RPMI7951 (cell line): ENCODE data around the gene GAS2L3. TPM values are rescaled to one million over a fixed set of nuclear protein-coding genes. Genes with fewer than 3 reads are reported as not detected.
"Not testable (repeated sequence)": the region's sequence is repeated elsewhere in the genome, so short reads cannot be mapped to it uniquely, and the experiment has no call there.

ENCODE experiments used
- DNase-seq: peaks from one replicate; pipeline ENCODE4 v3.0.0-alpha.2; 2012; ENCODE audit warnings: low read depth
- total RNA-seq: library from RNA; depleted of rRNA; stranded (reverse); fragments of >200 nt; shearing (Covaris generic); gene quantifications from 2 replicates; pipeline ENCODE4 v1.2.3, GENCODE V29; 2014; rRNA removed

The GAS2L3 gene
- total RNA-seq, result 63.2 and 79.4 TPM in 2 replicates

DNA sequence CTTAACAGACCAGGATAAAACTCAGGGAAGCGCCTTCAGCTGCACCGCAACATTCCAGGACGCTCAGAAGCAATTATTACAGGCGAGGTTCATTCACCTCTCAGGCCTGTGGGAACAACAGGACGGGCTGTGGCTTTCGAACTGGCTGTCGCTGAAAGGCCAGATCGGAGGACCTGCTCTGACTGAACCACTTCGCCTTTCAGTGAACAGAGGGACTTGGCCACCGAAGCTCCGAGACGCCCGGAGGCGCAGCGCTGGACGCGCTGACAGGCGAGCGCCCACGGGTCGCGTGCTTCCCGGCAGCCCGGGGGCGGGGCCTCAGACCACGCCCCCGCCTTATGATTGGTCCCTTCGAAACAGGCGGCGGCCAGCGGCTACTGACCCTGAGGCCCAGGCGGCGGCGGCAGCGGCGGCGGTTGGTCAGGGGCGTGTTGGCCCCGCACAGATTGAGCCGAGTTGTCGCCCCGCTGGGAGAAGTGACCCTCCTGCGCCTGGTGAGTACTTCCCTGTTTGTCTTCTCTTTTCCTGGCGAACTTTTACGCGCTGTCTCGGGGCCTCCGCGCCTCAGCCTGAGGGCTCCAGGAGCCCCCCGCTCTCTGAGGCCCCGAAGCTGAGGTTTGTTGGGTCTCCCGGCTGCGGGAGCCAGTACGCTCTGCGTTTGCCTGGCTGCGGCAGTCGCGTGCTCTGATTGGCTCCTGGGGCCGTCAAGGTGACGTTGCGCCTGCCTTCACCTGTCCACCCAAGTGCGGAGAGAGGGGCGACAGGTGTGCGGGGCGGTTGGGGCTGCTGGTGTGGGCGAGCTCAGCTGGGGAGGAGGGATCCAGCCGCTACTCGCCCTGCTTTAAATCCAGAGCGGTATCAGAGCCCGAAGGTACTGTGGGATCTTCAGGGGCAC is at the start of gene GAS2L3:
Gene GAS2L3 (plus strand): TSS at position 393 of the 895 bp plus-strand sequence. CDS start 21,221 bp downstream, outside the sequence.
- peak; percentile 87 for DNase-seq

DNA sequence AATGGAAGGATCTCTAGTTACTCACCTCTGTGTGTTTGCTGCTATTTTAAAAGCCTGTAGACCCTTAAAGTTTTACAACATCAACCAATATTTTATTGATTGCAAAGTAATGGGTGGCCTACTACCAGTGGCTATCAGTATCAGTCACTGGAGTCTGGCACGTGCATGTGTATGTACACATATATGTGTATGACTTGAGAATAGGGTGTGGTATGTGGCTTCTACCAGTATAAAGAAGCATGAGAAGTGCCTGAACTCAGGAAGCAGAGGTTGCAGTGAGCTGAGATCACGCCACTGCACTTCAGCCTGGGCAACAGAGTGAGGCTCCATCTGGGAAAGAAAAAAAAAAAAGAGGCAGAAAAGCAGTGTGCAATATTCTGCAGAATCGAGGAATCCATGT is 45.5 kb upstream of the GAS2L3 start:
- DNase-seq, result no peak

DNA sequence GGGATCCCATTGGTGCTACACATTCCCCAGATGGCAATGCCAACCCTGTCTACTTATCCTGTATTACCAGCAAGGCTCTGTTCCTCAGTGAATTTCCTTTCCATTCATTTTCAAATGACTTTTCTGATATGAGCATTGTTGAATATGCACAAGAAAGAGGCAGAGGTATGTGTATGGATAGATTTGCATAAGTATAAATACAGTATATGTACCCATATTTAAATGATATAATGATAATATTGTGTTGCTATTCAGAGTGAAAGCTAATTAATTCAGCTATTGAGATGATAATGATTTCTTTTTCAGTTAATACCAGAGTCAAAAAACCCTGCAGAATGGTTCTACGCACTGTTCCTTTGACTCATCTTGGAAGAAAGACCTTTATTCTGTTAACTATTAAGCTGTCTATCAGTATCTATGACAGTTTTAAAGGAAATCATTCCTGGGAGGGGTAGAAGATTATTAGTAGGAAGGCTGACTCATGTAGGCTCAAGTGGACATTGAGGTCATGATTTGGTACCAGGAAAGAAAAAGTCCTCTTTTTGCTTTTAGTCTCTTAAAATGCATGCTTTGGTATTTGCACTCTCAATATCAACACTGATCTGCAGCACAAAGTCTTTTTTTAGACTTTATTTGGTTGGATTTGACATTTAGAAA is 44.9 kb upstream of the GAS2L3 start:
- no peak for DNase-seq

DNA sequence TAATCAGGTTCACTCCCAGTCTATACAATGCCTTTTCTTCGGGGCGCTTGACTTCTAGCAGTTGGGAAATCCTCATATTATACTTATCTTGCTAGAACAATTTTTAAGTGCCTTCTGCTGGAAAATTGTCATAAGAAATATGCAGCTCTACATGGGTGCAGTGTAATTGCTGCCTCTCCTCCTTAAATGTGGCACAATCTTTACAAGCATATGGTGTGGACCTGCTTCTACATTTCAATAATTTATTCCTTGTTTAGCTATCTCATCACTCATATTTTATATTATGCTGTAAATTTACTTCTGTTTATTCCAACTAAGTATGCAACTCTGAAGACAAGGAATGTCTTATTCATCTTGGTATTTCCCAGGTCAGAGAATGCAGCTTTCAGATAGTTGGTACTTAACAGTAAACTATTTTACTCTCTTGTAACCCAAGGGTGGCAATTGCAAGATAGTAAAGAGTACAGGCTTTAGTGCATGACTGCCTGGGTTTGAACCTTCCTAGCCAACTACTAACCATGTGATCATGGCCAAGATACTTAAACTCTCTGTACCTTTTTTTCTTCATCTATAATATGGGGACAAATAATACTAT is 43.6 kb upstream of the GAS2L3 start:
- no peak for DNase-seq

DNA sequence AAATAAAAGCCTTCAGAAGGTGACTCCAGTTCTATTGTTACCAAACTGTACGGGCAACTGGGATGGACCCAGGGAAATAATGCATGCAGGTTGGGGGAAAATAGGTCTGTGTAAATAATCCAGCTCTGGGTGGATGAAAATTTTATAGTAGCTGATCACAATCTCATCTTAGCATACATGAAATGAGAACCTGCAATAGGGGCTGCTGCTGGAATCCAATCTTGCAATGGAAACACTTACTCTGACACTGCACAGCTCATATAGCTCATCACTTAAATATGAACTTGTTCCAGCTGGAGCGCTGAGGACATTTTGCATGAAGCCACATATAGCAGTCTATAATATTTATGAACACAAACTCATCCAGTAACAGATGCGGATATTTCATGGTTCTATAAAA is 40.1 kb upstream of the GAS2L3 start:
- no peak for DNase-seq

DNA sequence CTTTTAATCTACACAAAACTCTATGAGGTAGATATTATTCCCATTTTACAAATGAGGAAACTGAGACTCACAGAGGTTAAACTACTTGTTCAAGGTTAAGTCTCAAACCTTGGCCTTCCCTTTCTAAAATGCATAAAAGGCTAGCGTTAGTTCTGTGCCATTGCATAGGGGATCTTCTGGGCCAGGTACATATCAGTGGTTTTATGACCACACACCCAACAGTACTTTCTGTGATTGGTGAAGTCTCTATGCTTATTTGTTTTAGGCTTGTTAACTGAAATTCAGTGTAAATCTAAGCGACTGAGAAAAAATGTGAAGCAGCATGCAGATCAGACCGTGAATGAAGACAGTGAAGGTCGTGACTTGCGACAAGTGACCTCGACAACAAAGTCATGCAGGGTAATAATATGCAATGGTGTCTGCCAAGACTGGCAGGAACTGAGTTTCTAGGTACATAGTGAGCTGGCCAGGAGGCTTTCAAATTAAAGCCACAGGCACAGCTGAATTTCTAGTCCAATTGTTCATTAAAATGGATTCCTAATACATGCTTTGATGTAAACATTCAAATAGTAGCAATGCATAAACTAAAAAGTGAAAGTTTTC is 38.8 kb upstream of the GAS2L3 start:
- DNase-seq, result no peak

DNA sequence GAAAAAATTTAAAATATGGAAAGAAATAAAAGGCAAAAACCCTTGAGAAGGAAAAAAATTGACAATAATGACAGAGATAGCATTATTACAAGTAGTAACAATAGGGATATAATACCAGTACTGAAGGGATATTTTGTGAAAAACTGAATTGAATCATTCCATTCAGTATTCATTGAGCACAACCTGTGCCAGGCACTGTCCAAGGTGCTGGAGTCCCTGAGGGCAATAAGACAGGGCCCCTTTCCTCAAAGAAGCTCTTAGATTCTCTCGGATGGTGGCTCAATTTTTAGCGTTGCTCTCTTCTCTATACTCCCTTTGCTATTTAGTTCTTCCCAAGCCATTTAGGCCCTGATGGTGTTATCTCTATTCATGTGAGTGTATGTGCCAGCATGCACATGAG is 34.3 kb upstream of the GAS2L3 start:
- no peak for DNase-seq

DNA sequence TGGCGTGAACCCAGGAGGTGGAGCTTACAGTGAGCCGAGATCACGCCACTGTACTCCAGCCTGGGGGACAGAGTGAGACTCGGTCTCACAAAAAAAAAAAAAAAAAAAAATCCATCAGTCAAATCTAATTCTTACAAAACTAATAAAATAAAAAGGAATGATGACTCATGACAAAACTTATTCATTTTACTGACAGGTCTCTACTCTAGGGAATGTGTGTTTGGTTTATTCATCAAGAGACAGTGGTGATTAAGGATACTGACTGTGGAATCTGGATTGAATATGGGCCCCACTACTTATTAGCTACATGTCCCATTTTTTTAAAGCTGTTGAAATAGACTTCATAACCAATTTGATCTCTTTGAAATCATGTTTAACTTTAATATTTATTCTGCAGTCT is 29.3 kb upstream of the GAS2L3 start:
- no peak for DNase-seq

DNA sequence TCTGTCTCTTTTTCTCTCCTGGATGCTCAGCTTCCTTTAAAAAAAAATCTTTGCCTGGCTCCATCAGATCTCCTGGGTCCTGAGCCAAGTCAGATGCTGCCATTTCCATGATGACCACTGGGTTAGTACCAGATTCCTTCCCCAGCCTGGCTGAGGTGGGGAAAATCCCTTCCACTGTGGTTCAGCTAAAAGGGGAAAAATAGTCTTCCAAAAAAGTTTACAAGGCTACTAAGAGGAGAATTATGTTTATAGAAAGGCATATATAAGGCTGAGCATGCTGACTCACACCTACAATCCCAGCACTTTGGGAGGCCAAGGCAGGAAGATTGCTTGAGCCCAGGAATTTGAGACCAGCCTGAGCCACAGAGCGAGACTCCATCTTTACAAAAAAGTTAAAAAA is 28.4 kb upstream of the GAS2L3 start:
- no peak for DNase-seq

DNA sequence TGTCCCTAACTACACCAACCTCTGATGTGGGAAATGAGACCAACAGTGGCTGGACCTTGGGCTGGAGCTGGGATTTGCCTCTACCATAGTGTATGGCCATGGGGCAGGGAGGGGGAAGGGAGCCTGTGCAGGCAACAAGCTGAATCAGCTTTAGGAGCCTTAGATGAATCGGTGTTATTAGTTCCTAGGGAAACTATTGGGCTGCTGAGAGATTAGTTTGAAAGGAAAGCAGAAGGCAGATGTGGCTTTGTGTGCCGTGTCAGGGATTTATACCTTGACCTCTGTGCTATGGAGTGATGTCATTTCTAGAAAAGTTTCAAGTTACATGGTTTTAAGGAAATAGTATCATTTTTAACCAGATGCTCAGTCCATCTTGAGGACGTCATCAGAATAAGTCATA is 19.5 kb upstream of the GAS2L3 start:
- no peak for DNase-seq

DNA sequence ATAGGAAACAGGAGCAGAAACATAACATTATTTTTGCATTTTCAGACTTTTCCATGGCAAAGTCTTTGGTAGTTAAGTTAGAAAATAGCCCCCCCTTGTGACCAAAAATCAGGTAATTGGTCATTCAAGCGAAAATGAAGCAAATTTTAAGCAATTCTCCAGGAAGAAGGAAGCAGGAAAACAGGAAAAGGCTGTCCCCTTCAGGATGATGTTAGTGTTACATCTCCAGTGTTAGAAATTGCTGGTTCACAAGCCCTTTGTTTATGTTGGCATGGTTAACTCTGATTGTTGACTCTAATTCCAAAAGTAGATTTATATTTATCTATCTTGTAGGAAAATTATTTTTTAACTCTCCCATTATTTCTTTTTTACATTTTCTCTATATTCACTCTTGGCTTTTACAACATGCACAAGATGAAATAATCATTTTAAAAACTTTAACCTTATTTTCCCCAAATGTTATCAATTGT is 18.8 kb upstream of the GAS2L3 start:
- DNase-seq, result peak; percentile 74

DNA sequence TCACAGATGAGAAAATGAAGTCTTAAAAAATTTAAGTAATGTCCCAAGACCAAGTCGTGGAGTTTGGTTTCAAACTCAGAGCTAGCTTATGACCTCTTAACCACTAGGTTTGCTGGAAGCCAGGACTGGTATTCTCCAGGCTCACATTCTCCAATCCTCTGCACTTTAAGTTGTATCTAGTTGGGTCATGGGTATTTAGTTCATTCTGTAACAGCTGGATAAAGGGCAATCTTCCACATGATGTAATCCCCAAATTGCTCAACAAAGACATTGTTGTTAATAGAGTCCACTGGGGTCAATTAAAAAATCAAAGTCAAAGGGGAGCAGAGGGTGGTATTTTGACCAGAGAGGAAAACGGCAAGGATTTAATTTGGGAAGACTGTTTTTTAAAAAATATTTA is 17.8 kb upstream of the GAS2L3 start:
- no peak for DNase-seq

DNA sequence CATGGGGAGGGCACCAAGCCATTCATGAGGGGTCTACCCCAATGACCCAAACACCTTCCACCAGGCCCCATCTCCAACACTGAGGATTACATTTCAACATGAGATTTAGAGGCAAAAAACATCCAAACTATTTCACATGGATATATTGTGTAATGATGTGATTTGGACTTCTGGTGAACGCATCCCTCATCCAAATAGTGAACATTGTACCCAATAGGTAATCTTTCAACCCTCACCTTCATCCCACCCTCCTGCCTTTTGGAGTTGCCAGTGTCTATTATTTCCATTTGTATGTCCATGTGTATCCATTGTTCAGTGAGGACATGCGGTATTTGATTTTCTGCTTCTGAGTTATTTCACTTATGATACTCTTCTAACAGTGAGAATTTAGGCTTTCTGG is 16.1 kb upstream of the GAS2L3 start:
- no peak for DNase-seq

DNA sequence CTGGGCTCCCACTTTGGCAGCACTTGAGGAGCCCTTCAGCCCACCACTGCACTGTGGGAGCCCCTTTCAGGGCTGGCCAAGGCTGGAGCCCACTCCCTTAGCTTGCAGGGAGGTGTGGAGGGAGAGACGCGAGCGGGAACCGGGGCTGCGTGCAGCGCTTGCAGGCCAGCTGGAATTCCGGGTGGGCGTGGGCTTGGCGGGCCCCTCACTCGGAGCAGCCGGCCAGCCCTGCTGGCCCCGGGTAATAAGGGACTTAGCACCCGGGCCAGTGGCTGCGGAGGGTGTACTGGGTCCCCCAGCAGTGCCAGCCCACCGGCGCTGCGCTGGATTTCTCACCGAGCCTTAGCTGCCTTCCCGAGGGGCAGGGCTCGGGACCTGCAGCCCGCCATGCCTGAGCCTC is 14.2 kb upstream of the GAS2L3 start:
- not testable (repeated sequence) for DNase-seq

DNA sequence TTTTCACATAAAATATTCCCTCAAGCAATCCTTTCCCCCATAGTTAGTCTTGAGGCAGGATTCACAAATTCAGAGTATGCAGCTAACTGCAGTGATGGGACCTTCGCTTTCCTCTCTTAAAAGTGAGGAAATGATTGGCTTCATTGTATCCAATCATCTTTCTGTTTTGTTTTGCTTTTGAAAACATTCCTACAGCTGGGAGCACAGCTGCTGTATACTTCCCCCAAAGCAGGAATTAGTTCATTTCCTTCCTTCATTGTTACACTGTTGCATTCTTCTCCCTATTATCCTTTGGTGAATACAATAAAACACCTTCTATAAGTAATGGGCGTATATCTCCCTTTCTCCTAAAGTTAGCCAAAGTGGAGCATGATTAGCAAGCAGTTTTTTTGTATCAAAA is 9.4 kb upstream of the GAS2L3 start:
- DNase-seq, result no peak

DNA sequence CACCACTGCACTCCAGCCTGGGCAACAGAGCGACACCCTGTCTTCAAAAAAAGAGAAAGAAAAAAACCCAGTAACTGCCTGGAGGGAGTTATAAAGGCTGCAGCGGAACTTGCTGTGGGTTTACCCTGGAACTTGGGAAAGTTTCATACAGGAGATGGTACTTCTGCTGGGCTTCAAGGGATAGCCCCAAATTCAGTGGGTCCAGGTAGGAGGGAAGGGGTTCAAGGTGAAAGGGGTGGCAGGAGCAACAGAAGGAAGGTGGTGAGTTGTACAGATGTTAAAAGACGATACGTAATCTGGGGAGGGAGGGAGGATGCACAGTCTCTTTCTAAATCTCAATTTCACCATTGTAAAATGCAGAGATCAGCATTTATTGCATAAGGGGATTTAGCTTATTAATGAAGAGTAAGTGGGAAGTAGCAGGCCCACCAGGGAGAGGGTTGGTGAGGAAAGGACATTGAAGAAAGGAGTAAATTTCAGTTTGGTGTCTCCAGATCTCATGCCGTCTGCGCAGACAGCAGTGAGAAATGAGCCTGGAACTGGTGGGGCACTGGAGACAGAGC is 8.5 kb upstream of the GAS2L3 start:
- DNase-seq, result no peak

DNA sequence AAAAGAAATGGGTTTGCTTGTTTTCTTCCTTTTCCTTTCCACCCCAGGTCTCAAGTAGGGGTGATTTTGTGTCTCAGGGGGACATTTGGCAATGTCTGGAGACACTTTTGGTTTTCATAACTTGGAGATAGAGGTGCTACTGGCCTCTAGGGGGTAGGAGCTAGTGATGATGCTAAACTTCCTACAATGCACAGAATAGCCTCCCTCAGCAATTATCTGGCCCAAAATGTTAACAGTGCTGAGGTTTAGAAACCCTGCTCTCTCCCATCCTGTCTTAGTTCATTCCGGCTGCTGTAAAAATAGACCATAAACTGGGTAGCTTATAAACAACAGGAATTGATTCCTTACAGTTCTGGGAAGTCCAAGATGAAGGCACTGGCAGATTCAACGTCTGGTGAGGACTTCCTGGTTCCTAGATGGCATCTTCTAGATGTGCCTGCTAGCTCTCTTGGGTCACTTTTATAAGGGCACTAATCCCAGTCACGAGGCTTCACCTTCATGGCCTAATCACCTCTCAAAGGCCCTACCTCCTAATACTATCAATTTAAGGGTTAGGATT is 7.4 kb upstream of the GAS2L3 start:
- DNase-seq, result no peak

DNA sequence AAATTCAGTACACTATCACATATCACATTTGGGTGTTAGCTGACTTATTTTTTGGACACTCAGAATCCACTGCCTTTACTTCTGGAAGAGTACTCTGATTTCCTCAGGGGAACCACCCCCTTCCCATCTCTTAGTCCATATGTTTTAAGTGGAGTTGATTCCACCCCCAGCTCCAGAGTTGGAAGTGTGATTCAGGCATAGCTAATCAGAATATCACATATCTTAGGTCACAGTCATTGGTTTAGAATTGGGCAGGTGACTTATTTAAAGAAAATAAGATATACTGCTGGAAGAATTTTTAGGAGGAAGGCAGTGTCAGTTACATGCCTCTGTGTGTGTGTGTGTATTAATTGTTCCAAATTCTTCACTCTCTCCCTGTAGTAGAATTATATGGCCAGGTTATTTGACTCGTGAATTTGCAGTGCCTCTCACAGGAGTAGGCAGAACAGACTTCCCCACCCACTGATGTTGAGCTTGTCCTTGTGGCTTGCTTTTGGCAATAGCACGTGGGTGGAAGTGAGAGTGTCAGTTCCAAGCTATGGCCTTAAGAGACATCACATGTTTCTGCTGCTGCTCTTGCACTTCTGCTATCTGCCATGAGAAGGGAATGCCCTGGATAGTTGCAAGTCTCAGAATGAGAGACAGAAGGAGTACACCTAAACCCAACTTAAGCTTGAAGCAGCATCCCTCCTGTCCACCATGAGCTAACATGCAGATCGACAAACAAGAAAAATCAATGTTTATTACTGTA is 6.4 kb upstream of the GAS2L3 start:
- peak; percentile 16 for DNase-seq

DNA sequence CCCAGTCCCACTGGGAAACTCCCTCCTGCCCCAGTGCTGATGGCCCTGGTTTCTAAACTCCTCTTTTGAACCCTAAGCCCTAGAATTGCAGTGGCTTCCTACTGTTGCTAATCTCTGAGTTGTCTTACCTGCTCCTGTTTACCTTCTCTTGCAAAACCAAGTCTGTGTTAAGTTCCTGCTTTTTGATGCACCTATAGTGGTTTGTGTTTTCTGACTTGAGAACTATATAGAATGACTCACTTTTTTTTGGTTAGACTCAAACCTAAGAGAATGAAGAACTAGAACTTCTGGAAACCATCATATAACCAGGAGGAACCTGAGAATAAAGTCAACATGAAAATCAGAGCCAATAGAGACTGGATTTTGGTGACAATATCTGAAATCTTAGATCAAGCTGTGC is 5.5 kb upstream of the GAS2L3 start:
- DNase-seq, result no peak

DNA sequence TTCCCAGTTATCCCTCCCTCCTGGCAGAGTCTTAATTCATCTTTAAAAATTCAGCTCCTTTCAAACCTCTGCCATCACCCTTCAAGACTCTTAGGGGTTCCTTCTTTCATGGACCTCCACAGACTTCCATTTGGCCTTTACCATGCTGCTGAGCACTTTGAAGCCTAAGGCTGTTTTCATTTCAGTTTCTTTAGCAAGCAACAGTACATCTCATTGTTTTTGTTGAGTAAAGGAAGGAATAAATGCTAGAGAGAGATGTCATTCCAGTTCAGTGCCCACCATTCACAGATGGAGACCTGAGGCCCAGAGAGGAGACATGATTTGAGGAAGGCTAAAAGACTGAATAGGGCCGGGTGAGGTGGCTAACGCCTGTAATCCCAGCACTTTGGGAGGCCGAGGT is 1.3 kb upstream of the GAS2L3 start:
- DNase-seq, result no peak
